GM18519 (cell line): ENCODE results near the gene OPCML.

Experiments used
- ATAC-seq: cut with Tn5 transposase; IDR thresholded peaks from one replicate; pipeline ENCODE4 v1.9.1; 2021; ENCODE audit warnings: mild to moderate bottlenecking, moderate library complexity; ENCODE audit not compliant: unreplicated experiment, low FRiP score

Gene OPCML

DNA sequence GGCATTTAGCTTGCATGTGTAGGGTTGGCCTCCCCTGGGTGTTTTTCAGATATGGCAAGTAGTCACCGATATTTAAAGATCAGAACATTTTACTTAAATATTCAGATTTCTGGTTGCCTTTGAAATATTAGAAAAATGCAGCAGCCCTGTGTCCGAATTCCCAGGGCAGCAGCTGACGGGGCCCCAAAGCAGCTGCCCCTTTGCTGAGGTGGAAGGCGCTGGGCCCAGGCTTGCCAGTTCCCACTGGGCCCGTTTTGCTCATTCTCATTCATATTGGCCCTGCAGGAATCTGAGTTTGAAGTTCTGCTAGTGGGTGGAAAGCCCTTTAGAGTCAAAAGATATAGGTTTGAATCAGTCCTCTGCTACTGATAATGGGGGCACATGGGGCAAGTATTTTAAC is 692.1 kb downstream of the OPCML start:
- ATAC-seq = no peak

DNA sequence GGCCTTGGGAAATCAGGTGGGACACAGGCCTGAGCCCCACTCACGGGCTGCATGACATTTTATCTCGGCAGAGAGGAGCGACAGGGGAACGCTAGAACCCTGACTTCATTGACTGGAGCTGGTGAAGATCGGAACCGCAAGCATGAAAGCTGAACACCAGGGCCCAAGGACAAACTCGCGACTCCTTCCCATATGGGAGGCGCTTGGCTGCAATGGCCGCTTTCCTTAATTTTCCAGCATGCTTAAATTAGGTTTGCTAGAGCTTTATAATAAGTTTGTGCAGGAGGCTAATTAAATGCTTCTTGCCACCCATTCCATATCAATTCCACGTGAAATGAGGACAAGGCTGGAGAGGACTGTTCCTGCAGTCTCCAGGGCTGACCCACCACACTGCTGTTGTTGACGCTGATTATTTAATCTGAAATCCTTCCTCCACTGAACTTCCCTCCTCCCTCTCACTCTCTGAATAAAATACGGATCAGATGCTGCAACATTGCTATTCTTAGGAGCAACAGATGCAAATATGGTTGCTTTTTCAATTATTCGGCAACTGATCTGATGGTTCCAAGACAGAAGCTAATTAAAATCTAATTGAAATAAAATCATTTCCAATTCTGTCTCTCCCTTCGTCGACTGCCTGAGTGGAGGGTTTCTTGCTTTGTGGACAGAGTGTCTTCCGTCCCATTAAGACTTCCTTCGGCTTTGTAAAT is 692.9 kb downstream of the OPCML start:
- no peak for ATAC-seq

- ATAC-seq = no peak
Observed at GRCh38 chr11:132838627-132839026, 693.7 kb downstream of the OPCML start.

DNA sequence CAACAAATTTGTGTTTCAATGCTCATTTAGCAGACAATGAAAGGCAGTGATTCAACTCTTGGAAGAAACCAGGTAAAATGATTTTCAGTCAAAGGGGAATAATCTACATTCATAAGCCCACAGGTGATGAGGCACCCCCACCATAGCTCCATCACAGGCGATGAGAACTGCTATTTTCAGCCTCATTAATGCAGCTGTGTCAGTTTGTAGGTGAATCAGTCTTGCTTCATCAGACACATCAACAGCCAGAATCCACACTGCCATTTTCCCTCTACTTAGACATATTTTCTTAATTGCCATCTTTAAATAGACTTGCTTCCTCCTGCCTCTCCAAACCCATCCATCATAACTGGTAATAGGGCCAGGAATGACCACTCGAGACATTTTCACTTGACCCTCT is 701.0 kb downstream of the OPCML start:
- ATAC-seq = no peak

GRCh38 chr11:132824642-132825041 is 707.7 kb downstream of the OPCML start:
- ATAC-seq = no peak

DNA sequence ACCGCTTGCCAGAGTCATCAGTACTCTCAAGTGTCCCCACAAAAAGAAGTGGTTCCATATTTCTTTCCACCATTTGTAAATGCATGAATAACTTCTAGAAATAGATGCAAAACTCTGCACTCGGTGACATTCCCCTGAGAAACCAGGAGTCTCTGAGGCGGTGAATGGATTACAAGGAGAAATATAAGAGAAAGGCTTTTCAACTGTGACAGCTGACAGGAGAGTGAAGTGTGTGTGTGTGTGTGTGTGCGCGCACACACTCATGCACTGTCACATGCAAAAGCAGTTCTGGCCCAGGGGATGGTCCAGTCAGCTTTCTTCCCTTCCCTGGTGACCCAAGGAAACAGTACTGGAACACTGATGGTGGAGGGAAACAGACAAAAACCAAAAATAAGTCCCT is 710.0 kb downstream of the OPCML start:
- no peak for ATAC-seq

DNA sequence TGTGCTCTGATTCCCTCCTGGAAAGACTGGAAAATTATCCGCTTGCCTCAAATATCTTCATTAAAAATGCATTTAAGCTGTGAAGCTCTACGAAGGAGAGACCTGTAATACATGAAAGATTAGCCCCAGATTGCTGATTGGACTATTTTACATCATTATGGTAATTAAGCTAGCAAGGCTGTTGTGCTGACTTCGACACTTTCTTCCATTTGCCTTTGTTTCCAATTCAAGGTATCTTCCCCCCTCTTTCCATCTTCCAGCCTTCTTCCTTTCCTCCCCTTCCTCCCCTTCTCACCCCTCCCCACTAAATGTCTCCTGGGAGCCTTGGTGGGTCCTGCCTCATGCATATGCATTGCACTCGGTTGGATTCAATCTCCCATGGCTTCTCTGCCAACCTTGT is 710.8 kb downstream of the OPCML start:
- no peak for ATAC-seq

- ATAC-seq = no peak
Observed at GRCh38 chr11:132821014-132821413, 711.3 kb downstream of the OPCML start.

DNA sequence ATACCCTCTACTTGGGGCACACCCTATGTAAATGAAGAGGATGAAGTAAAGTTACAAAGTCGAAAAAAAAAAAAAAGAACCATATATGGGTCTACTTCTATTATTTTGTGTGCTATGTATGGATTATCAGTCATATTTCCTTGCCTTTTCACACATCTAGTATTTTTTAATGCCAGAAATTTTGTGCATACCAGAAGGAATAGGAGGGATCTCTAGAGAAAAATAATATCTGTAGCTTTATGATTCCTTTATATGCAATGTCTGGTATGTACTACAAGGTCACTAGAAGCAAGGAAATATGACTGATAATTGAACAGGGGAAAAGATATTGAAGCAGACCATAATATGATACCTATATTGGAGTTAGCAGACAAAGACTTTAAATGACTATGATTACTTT is 713.4 kb downstream of the OPCML start:
- ATAC-seq = no peak

DNA sequence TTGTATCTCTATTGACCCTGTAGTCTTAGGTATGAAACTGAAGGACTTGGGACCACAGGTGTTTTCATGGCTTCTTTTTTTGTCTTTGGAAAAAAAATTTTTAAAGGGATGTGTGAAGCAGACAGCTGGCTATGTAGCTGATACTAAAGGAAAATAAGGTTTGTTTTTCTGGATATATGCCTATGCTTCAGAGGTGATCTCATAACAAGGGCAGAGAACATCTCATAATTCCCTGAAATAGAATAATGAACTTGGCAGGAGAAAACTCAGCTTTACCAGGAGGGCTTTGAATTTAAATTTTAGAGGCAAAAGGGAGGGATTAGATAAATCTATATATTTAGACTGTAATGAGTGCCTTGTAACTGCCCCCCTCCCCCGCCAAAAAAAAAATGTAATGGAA is 714.9 kb downstream of the OPCML start:
- ATAC-seq = no peak

DNA sequence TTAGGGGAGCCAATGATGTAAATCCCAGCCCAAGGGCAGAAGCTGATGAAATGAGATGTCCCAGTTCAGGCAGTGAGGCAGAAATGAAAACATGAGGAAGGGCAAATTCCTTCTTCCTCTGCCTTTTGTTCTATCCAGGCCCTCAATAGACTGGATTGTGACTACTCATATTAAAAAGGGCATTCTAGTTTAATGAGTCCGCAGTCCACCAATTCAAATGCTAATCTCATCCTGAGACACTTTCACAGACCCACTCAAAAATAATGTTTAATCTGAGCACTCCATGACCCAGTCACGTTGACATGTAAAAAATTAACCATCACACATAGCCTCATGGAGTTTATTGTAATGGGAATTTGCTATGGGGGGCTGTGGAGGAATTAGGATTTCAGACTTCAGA is 717.9 kb downstream of the OPCML start:
- no peak for ATAC-seq

DNA sequence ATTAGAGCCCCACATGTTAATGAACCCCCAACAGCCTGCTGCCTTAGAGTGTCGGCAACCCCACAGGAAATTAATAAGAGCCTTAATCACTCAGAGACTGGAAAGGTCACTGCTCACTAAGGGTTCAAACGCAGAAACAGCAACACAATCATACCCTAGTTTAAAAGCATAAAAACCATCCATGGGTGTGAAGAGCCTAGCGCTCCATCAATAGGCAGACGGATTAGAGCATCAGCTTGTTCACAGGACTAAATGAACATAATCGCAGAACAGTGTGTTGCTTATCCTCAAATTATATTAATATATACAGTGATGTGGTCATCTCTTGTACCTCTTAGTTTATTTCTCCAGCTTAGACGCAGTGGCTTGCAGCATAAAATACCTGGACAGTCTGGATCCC is 720.7 kb downstream of the OPCML start:
- ATAC-seq = no peak

- no peak for ATAC-seq
Observed at GRCh38 chr11:132809070-132809469, 723.2 kb downstream of the OPCML start.

- no peak for ATAC-seq
Observed at GRCh38 chr11:132804258-132804657, 728.0 kb downstream of the OPCML start.

DNA sequence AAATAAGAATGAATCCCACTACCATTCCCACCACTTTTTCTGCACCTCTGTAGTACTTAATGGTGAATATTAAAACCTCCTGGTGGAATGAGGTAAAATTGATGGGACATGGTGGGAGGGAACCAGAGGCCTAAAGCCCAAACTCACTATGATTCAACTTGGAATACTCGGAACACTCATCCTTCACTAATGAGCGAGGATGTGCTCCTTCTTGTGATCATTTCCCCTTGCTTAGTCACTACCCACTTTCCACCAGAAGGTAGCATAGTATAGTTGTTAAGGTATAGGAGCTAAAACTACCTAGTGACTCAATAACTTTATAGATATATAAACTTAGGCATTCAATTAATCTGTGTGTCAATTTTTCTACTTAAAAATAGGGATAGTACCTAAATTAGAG is 728.9 kb downstream of the OPCML start:
- no peak for ATAC-seq

DNA sequence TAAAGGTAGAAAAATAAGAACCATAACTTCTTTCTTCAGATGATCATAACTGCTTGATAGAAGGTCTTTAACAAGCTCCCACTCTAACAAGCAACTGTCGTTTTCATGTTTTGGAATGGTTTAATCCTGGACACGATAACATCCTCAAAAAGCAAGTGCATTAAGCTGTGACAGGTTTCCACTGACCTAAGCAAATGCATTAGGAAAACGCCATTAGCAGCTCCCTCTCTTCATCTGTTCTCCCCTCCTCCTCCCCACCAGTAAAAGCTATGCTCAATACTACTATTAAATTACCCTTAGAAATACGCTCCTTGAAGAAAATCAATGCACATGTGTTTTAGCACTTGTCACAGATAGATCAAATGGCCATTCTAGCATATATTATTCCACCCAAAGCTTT is 729.4 kb downstream of the OPCML start:
- no peak for ATAC-seq

DNA sequence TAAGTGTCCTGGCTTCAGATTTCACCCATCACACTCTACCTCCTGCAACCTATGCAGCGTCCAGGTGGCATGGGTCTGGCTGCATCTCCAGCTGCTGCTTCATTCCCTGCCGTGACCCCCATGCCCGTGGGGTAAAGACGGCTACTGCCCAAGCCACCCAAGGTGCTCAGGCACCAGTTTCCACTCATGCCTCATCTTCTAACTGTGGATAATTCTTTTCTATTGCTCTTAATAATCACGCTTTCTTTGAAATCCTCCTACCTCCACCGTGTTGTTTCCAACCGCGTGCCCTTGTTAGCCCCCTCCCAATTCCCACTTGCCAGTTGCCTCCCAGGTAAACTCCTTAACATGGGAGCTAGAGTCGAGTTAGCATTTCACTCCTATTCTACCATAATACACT is 738.5 kb downstream of the OPCML start:
- no peak for ATAC-seq

DNA sequence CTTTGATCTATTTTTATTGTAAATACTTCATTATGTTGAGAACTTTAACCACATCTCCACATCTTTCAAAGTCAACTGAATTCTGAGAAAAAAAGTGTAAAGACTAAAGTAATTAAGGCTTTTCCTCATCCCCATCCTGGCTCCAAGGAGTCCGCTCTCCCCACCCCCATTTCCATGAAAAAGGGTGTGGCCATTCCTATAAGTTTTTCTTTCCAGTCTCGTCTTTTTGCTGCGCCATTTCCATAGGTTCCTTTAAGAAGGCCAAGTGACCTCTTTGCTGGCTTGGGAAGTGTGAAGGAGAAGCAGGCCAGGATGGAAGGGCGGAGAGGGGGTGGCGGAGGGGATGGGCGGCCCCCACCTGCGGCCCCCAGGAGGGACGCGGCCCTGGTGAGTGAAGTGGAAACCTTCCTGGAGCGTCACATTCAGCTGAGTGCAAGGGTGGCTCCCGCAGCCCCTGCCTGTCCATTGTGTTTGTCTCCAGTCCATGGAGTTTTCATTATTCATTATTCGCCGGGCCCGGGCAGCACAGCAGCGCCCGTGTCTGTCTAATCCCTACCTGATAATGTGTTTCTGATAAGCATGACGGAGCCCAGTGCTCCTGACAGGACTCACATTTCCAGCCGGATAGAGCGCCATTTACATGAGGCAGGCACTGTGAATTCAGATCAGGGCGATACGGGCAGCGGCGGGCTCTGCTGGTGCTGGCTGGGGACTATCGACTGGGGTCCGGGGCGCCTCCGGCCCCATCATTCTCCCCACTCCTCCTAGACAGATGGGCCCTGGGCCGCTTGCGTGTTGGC is 739.8 kb downstream of the OPCML start:
- no peak for ATAC-seq

DNA sequence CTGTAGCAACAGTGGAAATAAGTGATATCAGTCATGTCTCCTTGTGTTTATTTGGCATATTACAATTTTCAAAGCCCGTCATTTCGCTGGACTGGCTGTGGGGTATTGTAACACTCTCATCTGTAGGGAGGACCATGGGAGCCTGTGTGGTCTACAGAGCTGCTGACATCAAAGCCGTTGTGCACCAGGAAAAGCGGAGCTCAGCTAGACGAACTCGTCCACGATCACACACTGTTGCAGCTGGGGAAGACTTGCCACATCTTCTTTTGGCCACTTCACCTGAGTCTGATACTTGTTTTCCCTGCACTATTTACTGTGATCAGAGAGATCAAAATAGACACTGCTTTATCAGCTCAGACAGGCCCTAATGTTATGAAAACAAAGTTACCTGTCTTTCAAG is 741.3 kb downstream of the OPCML start:
- no peak for ATAC-seq

- no peak for ATAC-seq
Observed at GRCh38 chr11:132790466-132790865, 741.8 kb downstream of the OPCML start.

- ATAC-seq = no peak
Observed at GRCh38 chr11:132788816-132789325, 743.4 kb downstream of the OPCML start.

GRCh38 chr11:132785878-132786277 is 746.4 kb downstream of the OPCML start:
- no peak for ATAC-seq
